ENCODE measurements around the gene PIP4K2B.

PIP4K2B gene

GRCh38 chr17:38746004-38746848 lies 53.1 kb downstream of the PIP4K2B start:
- peaks cover 11% of the 10 kb centered on the region for H4K20me1 ChIP-seq (ENCODE audit: insufficient read depth, low read length, poor library complexity, severe bottlenecking)
- peak overlapping the region; percentile 99 for H3K4me2 ChIP-seq (ENCODE audit: low read depth, low read length, poor library complexity, severe bottlenecking)
- peak overlapping the region; percentile 96 for H3K9ac ChIP-seq (ENCODE audit: low read depth, low read length, poor library complexity, severe bottlenecking)
- H3F3A ChIP-seq (ENCODE audit: low read depth) = peaks cover 8% of the 10 kb centered on the region; the same call in 1 of the 2 replicates
- no peak for TF ChIP-seq EZH2phosphoT487 (IDR thresholded peaks at IDR 0.05; ENCODE audit: borderline replicate concordance)
- no peak for TF ChIP-seq CTCF (conservative IDR thresholded peaks at IDR 0.05; ENCODE audit: low read length)
- H2AFZ ChIP-seq (ENCODE audit: low read length) = no peak overlapping the region
- H3K9me2 ChIP-seq (replicated peaks; ENCODE audit: low read depth, low read length) = no peaks in the 10 kb centered on the region
- no peaks in the 10 kb centered on the region for H3K36me3 ChIP-seq (ENCODE audit: insufficient read depth, low read length)
- no peaks in the 10 kb centered on the region for H3K27me3 ChIP-seq (ENCODE audit: insufficient read depth, low read length, poor library complexity, severe bottlenecking)
- H3K9me3 ChIP-seq (ENCODE audit: insufficient read depth, low read depth, low read length) = no peaks in the 10 kb centered on the region
- peaks cover 58% of the 10 kb centered on the region for H3K79me2 ChIP-seq (ENCODE audit: insufficient read depth, low read length)
- H3K4me1 ChIP-seq (ENCODE audit: insufficient read depth, low read length, poor library complexity, severe bottlenecking) = peaks cover 64% of the 10 kb centered on the region
- H3K4me3 ChIP-seq (ENCODE audit: low read length, poor library complexity, severe bottlenecking) = peak overlapping the region; percentile 97

GRCh38 chr17:38745545-38745944 lies 53.8 kb downstream of the PIP4K2B start:
- H3F3A ChIP-seq (ENCODE audit: low read depth) = 0 out of 2 replicates have a peak, but pooled peaks cover 3% of the 10 kb centered on the region
- H3K4me3 ChIP-seq (ENCODE audit: low read length, poor library complexity, severe bottlenecking) = peak overlapping the region; percentile 97
- H3K27me3 ChIP-seq (ENCODE audit: insufficient read depth, low read length, poor library complexity, severe bottlenecking) = no peaks in the 10 kb centered on the region
- peak overlapping the region; percentile 96 for H3K9ac ChIP-seq (ENCODE audit: low read depth, low read length, poor library complexity, severe bottlenecking)
- peaks cover 63% of the 10 kb centered on the region for H3K79me2 ChIP-seq (ENCODE audit: insufficient read depth, low read length)
- peaks cover 11% of the 10 kb centered on the region for H4K20me1 ChIP-seq (ENCODE audit: insufficient read depth, low read length, poor library complexity, severe bottlenecking)
- TF ChIP-seq EZH2phosphoT487 (IDR thresholded peaks at IDR 0.05; ENCODE audit: borderline replicate concordance) = no peak
- TF ChIP-seq CTCF (conservative IDR thresholded peaks at IDR 0.05; ENCODE audit: low read length) = no peak
- H3K9me3 ChIP-seq (ENCODE audit: insufficient read depth, low read depth, low read length) = no peaks in the 10 kb centered on the region
- H3K36me3 ChIP-seq (ENCODE audit: insufficient read depth, low read length) = no peaks in the 10 kb centered on the region
- H3K4me1 ChIP-seq (ENCODE audit: insufficient read depth, low read length, poor library complexity, severe bottlenecking) = peaks cover 61% of the 10 kb centered on the region
- H2AFZ ChIP-seq (ENCODE audit: low read length) = no peak overlapping the region
- no peaks in the 10 kb centered on the region for H3K9me2 ChIP-seq (replicated peaks; ENCODE audit: low read depth, low read length)
- peak overlapping the region; percentile 99 for H3K4me2 ChIP-seq (ENCODE audit: low read depth, low read length, poor library complexity, severe bottlenecking)

GRCh38 chr17:38743556-38744171 lies 55.7 kb downstream of the PIP4K2B start:
- H3K4me1 ChIP-seq (ENCODE audit: insufficient read depth, low read length, poor library complexity, severe bottlenecking) = peaks cover 51% of the 10 kb centered on the region
- no peaks in the 10 kb centered on the region for H3K9me2 ChIP-seq (replicated peaks; ENCODE audit: low read depth, low read length)
- H3K79me2 ChIP-seq (ENCODE audit: insufficient read depth, low read length) = peaks cover 64% of the 10 kb centered on the region
- TF ChIP-seq EZH2phosphoT487 (IDR thresholded peaks at IDR 0.05; ENCODE audit: borderline replicate concordance) = no peak
- TF ChIP-seq CTCF (conservative IDR thresholded peaks at IDR 0.05; ENCODE audit: low read length) = no peak
- H2AFZ ChIP-seq (ENCODE audit: low read length) = no peak overlapping the region
- H3K4me3 ChIP-seq (ENCODE audit: low read length, poor library complexity, severe bottlenecking) = peak overlapping the region; percentile 22
- no peaks in the 10 kb centered on the region for H3K27me3 ChIP-seq (ENCODE audit: insufficient read depth, low read length, poor library complexity, severe bottlenecking)
- H3F3A ChIP-seq (ENCODE audit: low read depth) = no peaks in the 10 kb centered on the region
- H4K20me1 ChIP-seq (ENCODE audit: insufficient read depth, low read length, poor library complexity, severe bottlenecking) = peaks cover 11% of the 10 kb centered on the region
- no peaks in the 10 kb centered on the region; the same call in 1 of the 2 replicates for H3K36me3 ChIP-seq (ENCODE audit: insufficient read depth, low read length)
- H3K4me2 ChIP-seq (ENCODE audit: low read depth, low read length, poor library complexity, severe bottlenecking) = peak overlapping the region; percentile 61
- no peak overlapping the region for H3K9ac ChIP-seq (ENCODE audit: low read depth, low read length, poor library complexity, severe bottlenecking)
- no peaks in the 10 kb centered on the region for H3K9me3 ChIP-seq (ENCODE audit: insufficient read depth, low read depth, low read length)
